ENCODE measurements around the gene AUTS2. TPM values are rescaled to one million over a fixed set of nuclear protein-coding genes. Genes with fewer than 3 reads are reported as not detected.

The AUTS2 gene
- total RNA-seq, 1 donor from 2014 or later: 56.0 TPM

DNA sequence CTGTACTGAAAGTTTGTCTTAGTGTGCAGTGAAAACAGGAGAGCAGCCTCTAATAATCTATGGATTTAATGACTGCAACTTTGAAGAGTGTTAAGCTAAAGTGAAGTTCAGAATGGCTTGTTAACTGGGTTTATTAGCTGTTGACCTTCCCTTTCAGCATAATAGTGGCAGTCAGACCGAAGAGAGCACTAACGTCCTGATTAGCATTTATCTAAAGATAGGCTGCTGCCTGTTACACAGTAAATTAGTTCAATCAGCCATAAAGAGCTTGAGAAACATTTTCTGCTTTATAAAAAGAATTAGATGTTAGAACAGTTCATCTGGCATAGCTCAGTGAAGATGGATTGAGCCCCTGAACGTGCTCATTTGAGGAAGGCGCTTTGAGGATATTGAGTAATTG is 433.0 kb downstream of the AUTS2 start:
- intact Hi-C loops (cut with DNase I): no loop called here
- Histone ChIP-seq H3K9me3 (no peaks in the 10 kb centered on the region), H3K27ac (no peak overlapping the region), H3K4me1 (no peaks in the 10 kb centered on the region), H3K4me3 (no peak overlapping the region), H3K27me3 (no peaks in the 10 kb centered on the region), H3K36me3 (no peaks in the 10 kb centered on the region)
- no peak for ATAC-seq
- DNase-seq: no peak
- TF ChIP-seq, protein P1, sequence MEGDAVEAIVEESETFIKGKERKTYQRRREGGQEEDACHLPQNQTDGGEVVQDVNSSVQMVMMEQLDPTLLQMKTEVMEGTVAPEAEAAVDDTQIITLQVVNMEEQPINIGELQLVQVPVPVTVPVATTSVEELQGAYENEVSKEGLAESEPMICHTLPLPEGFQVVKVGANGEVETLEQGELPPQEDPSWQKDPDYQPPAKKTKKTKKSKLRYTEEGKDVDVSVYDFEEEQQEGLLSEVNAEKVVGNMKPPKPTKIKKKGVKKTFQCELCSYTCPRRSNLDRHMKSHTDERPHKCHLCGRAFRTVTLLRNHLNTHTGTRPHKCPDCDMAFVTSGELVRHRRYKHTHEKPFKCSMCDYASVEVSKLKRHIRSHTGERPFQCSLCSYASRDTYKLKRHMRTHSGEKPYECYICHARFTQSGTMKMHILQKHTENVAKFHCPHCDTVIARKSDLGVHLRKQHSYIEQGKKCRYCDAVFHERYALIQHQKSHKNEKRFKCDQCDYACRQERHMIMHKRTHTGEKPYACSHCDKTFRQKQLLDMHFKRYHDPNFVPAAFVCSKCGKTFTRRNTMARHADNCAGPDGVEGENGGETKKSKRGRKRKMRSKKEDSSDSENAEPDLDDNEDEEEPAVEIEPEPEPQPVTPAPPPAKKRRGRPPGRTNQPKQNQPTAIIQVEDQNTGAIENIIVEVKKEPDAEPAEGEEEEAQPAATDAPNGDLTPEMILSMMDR (IDR thresholded peaks at IDR 0.05): no peak

DNA sequence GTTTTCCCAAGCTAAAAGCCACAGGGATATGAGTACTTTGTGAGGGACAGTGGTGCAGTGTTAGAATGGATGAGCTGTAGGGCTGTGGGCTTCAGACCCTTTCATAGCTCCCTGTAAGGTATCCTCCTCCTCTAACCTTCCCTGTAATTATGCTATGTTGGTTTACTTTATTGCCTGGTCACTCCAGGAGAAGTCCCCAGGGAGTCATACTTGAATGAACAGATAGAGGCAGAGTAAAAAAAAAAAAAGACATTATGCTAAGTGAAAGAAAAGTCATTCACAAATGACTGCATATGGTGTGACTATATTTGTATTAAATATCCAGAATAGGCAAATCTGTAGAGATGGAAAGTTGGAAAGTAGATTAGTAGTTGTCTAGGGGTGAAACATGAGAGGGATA is 434.4 kb downstream of the AUTS2 start:
- intact Hi-C loops (cut with DNase I): no loop called here
- Histone ChIP-seq H3K4me3 (no peak overlapping the region), H3K9me3 (no peaks in the 10 kb centered on the region), H3K27me3 (no peaks in the 10 kb centered on the region), H3K27ac (no peak overlapping the region), H3K36me3 (no peaks in the 10 kb centered on the region), H3K4me1 (no peaks in the 10 kb centered on the region)
- DNase-seq: no peak
- no peak for ATAC-seq
- TF ChIP-seq, protein P1 (IDR thresholded peaks at IDR 0.05): no peak

DNA sequence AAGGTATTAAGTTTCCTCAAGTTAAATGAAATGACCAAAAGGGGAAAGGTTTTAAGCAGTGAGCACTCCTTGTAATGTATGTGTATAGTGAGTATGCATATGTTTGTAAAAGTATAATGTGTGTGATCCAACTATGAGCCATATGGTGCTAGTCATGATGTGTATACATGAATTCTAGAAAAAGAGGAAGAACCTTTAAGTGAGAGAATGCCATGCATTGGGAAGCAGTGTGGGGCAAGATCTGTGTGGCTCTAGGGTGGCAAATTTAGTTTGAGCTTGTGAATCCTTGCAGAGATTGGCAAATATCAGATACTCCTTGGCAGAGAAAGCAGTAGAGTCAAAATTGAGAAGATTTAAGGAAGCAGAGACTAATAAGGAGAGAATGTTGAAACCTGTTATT is 435.0 kb downstream of the AUTS2 start:
- H3K4me3 ChIP-seq: no peak overlapping the region

DNA sequence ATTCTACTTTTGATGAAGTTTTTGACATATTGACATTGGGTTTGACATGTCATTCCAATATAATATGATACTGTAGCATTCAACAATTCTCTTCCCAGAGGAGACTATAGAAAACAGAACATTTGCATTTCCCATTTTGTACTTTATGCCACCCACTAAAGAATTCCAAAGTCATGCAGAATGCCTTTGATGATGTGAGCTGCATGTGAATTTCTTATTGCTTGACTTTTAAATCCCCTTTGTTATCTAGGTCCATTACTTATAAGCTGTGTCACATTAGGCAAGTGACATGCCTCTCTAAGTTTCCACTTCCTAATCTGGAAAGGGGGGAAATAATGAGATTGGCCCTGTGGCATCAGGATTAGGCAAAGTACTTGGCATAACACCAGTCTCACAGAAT is 436.7 kb downstream of the AUTS2 start:
- ATAC-seq (no peak), DNase-seq (no peak)
- H3K27ac ChIP-seq: no peak overlapping the region
- H3K4me3 ChIP-seq: no peak overlapping the region
- H3K27me3 ChIP-seq: no peaks in the 10 kb centered on the region
- H3K9me3 ChIP-seq: no peaks in the 10 kb centered on the region
- H3K4me1 ChIP-seq: no peaks in the 10 kb centered on the region
- intact Hi-C loops (cut with DNase I): no loop called here
- TF ChIP-seq, protein P1 (IDR thresholded peaks at IDR 0.05): no peak
- H3K36me3 ChIP-seq: no peaks in the 10 kb centered on the region

More for the DNA sequence above, 435.0 kb downstream of the AUTS2 start:
- Histone ChIP-seq H3K4me1 (no peaks in the 10 kb centered on the region), H3K9me3 (no peaks in the 10 kb centered on the region), H3K27ac (no peak overlapping the region), H3K36me3 (no peaks in the 10 kb centered on the region), H3K27me3 (no peaks in the 10 kb centered on the region)
- ATAC-seq (no peak), DNase-seq (no peak)
- TF ChIP-seq, protein P1 (IDR thresholded peaks at IDR 0.05): no peak
- intact Hi-C loops (cut with DNase I): no loop called here

DNA sequence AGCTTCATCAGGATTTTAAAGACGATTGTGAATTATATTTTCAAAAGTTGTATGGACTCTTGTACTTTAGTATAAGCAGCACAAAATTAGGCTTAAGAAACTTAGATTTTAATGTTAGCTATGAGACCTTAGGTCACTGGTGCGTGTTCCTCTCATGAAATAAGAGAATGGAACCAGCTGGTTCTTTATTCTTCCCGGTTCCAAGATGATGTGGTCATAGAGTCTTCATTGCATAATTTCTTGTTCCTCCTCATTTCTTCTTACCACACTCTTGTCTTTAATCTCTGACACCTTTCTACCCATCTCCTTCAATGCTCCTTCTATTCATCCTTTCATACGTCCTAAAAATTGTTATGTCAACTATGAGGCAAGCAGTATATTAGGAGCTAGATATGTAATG is 437.2 kb downstream of the AUTS2 start:
- intact Hi-C loops (cut with DNase I): no loop called here
- ATAC-seq (no peak), DNase-seq (no peak)
- H3K4me1 ChIP-seq: no peaks in the 10 kb centered on the region
- H3K9me3 ChIP-seq: no peaks in the 10 kb centered on the region
- no peaks in the 10 kb centered on the region for H3K36me3 ChIP-seq
- no peak overlapping the region for H3K27ac ChIP-seq
- H3K4me3 ChIP-seq: no peak overlapping the region
- TF ChIP-seq, protein P1 (IDR thresholded peaks at IDR 0.05): no peak
- no peaks in the 10 kb centered on the region for H3K27me3 ChIP-seq

DNA sequence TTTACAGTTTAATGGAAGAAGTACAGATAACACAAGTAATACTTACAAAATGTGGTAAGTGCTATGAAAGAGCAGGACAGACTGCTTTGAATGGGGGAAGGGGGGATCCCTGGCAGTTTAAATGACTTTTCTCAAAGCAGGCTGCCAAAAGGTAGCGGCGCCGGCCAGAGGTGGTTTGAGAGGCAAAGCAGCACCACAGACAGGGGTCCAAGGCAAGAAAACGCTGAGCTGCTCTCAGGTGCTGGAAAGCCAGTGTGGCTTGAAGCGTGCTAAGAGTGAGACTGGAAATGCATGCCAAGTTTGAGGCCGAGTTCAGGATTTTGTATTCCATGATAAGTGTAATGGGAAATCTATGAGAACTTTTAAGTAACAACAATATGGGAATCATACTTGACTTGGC is 437.7 kb downstream of the AUTS2 start:
- ATAC-seq: no peak
- Histone ChIP-seq H3K36me3 (no peaks in the 10 kb centered on the region), H3K4me3 (no peak overlapping the region), H3K27me3 (no peaks in the 10 kb centered on the region), H3K27ac (no peak overlapping the region), H3K9me3 (no peaks in the 10 kb centered on the region), H3K4me1 (no peaks in the 10 kb centered on the region)
- TF ChIP-seq, protein P1 (IDR thresholded peaks at IDR 0.05): no peak
- intact Hi-C loops (cut with DNase I): no loop called here
- DNase-seq: no peak
